ENCODE measurements around the gene ZNF738.

DNA sequence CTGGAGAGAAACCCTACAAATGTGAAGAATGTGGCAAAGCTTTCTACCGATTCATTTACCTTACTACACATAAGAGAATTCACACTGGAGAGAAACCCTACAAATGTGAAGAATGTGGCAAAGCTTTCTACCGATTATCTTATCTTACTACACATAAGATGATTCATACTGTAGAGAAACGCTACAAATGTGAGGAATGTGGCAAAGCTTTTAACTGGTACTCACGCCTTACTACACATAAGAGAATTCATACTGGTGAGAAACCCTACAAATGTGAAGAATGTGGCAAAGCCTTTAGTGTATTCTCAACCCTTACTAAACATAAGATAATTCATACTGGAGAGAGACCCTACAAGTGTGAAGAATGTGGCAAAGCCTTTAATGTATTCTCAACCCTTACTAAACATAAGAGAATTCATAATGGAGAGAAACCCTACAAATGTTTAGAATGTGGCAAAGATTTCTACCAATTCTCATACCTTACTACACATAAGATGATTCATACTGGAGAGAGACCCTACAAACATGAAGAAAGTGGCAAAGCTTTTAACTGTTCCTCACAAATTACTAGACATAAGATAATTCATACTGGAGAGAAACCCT, 25.3 kb downstream of the ZNF738 start:
- TF ChIP-seq CTCF (conservative IDR thresholded peaks at IDR 0.05 in 1 of 2, IDR thresholded peaks at IDR 0.05 in 1 of 2; ENCODE audit: low read depth in 1 of 2, low read length in 2 of 2) (no peak), EZH2 (IDR thresholded peaks at IDR 0.05; ENCODE audit: low read length, missing control alignments) (no peak)

Data from fibroblast of lung (primary cell).